Measurements from ENCODE around the gene ADPRS.

- TF ChIP-seq CTCF (IDR thresholded peaks at IDR 0.05; ENCODE audit: insufficient read depth, low read depth, low read length) (no peak), EZH2 (IDR thresholded peaks at IDR 0.05; ENCODE audit: insufficient read depth, low read length) (no peak)
Measured at GRCh38 chr1:36126005-36126716, 37.5 kb downstream of the ADPRS start.

Data from astrocyte (in vitro differentiated cells and primary cell).